A549 (cell line): Measurements from ENCODE around the gene CNP. TPM values are rescaled to one million over a fixed set of nuclear protein-coding genes. Genes with fewer than 3 reads are reported as not detected.

Experiments used
- BHLHE40 ChIP-seq: IDR thresholded peaks from 2 replicates; pipeline ENCODE4 v1.6.1; 2012; ENCODE audit warnings: low read depth, low read length, inconsistent platforms
- CHD4 ChIP-seq: fragments of 200-600 bp; sonication (generic); IDR thresholded peaks from 2 replicates; pipeline ENCODE4 v1.6.1; 2016; ENCODE audit warnings: antibody characterized with exemption, mild to moderate bottlenecking, borderline replicate concordance
- EHF ChIP-seq: fragments of 250-450 bp; sonication (Bioruptor Pico); IDR thresholded peaks from 2 replicates; pipeline ENCODE4 v1.5.0; 2020; ENCODE audit warnings: mild to moderate bottlenecking
- EP300 ChIP-seq, 2 experiments: fragments of >200 bp; sonication (Bioruptor Twin); formaldehyde crosslinking; IDR thresholded peaks; 2 replicates in 1 of 2; 3 replicates in 1 of 2; pipeline ENCODE4 v1.6.1; 2016 to 2017
- ESRRA ChIP-seq: fragments of 150-350 bp; IDR thresholded peaks from 2 replicates; pipeline ENCODE4 v1.6.1; 2014; ENCODE audit warnings: mild to moderate bottlenecking, low read length, borderline replicate concordance
- FOSB ChIP-seq: fragments of 250-450 bp; sonication (Bioruptor Pico); IDR thresholded peaks from 2 replicates; pipeline ENCODE4 v1.5.0; 2020; ENCODE audit warnings: mild to moderate bottlenecking, moderate library complexity
- GATA3 ChIP-seq: IDR thresholded peaks from 2 replicates; pipeline ENCODE4 v1.6.1; 2012; ENCODE audit warnings: borderline replicate concordance
- HEYL ChIP-seq: fragments of 250-450 bp; sonication (Bioruptor Pico); IDR thresholded peaks from 2 replicates; pipeline ENCODE4 v1.8.0; 2021; ENCODE audit warnings: mild to moderate bottlenecking, moderate library complexity
- HOXB5 ChIP-seq: fragments of 250-450 bp; sonication (Bioruptor Pico); IDR thresholded peaks from 2 replicates; pipeline ENCODE4 v1.5.0; 2020; ENCODE audit warnings: mild to moderate bottlenecking, moderate library complexity
- JUNB ChIP-seq: fragments of >200 bp; sonication (Bioruptor Twin); formaldehyde crosslinking; IDR thresholded peaks from 2 replicates; pipeline ENCODE4 v1.6.1; 2016
- MAZ ChIP-seq: fragments of 150-350 bp; IDR thresholded peaks from 2 replicates; pipeline ENCODE4 v1.6.1; 2014; ENCODE audit warnings: antibody characterized with exemption, low read depth, low read length, borderline replicate concordance
- MYC ChIP-seq: IDR thresholded peaks from 2 replicates; pipeline ENCODE4 v1.6.1; 2012; ENCODE audit warnings: mild to moderate bottlenecking, inconsistent platforms, low read length, improper control_type of control experiment, borderline replicate concordance
- NPAS2 ChIP-seq: fragments of 250-450 bp; sonication (Bioruptor Pico); IDR thresholded peaks from 2 replicates; pipeline ENCODE4 v1.8.0; 2022; ENCODE audit warnings: mild to moderate bottlenecking, moderate library complexity, borderline replicate concordance
- POLR2AphosphoS2 ChIP-seq: conservative IDR thresholded peaks from 2 replicates; pipeline ENCODE4 v1.6.1; 2012; ENCODE audit warnings: low read length, improper control_type of control experiment, inconsistent platforms
- RAD21 ChIP-seq, 2 experiments: fragments of >200 bp in 1 of 2; sonication (Bioruptor Twin) in 1 of 2; formaldehyde crosslinking in 1 of 2; IDR thresholded peaks in 1 of 2; conservative IDR thresholded peaks in 1 of 2; 2 replicates in 1 of 2; 3 replicates in 1 of 2; pipeline ENCODE4 v1.6.1; 2012 to 2018; ENCODE audit warnings: inconsistent platforms in 1 of 2
- RNF2 ChIP-seq: fragments of 200-600 bp; sonication (generic); IDR thresholded peaks from 2 replicates; pipeline ENCODE4 v1.6.1; 2016; ENCODE audit warnings: low read depth, mild to moderate bottlenecking, antibody characterized with exemption, moderate library complexity, borderline replicate concordance
- TFCP2L1 ChIP-seq: fragments of 250-450 bp; sonication (Bioruptor Pico); IDR thresholded peaks from 2 replicates; pipeline ENCODE4 v1.5.0; 2021; ENCODE audit warnings: mild to moderate bottlenecking
- TP53 ChIP-seq: fragments of 250-450 bp; sonication (Bioruptor Pico); IDR thresholded peaks from 2 replicates; pipeline ENCODE4 v1.5.0; 2021; ENCODE audit warnings: mild to moderate bottlenecking, moderate library complexity
- ZNF302 ChIP-seq: fragments of 250-450 bp; sonication (Bioruptor Pico); IDR thresholded peaks from 2 replicates; pipeline ENCODE4 v1.9.0; 2021; ENCODE audit warnings: inconsistent platforms, mild to moderate bottlenecking, moderate library complexity
- ZSCAN20 ChIP-seq: fragments of 250-450 bp; sonication (Bioruptor Pico); IDR thresholded peaks from 2 replicates; pipeline ENCODE4 v1.8.0; 2022; ENCODE audit warnings: mild to moderate bottlenecking, moderate library complexity
- polyA plus RNA-seq, 4 experiments: library from polyadenylated mRNA; depleted of rRNA in 3 of 4; stranded (reverse); fragments of >200 nt; fragmentation: RNase III in 1 of 4; extraction: RNeasy Plus Mini Kit Qiagen cat#74134 plus additional on column Dnase treatment in 1 of 4; gene quantifications; 2 replicates in 3 of 4; 3 replicates in 1 of 4; pipeline ENCODE4 v1.2.3, GENCODE V29; 2011 to 2017
- TF ChIP-seq, protein P1 (sequence below): fragments of >200 bp; sonication (Bioruptor Twin); formaldehyde crosslinking; IDR thresholded peaks from 3 replicates; pipeline ENCODE4 v1.6.1; 2016
- TF ChIP-seq, protein P2 (sequence below): IDR thresholded peaks from 2 replicates; pipeline ENCODE4 v1.6.1; 2012
- TF ChIP-seq, protein P3 (sequence below): IDR thresholded peaks from 2 replicates; pipeline ENCODE4 v1.6.1; 2012; ENCODE audit warnings: low read depth, borderline replicate concordance
- TF ChIP-seq, protein P4 (sequence below): fragments of 250-450 bp; sonication (Bioruptor Pico); IDR thresholded peaks from 2 replicates; pipeline ENCODE4 v1.5.0; 2021; ENCODE audit warnings: mild to moderate bottlenecking, moderate library complexity, borderline replicate concordance

The CNP gene
- polyA plus RNA-seq, 2 of the 4 experiments (the other 2 are of a cell fraction): 38.6 to 113 TPM

DNA sequence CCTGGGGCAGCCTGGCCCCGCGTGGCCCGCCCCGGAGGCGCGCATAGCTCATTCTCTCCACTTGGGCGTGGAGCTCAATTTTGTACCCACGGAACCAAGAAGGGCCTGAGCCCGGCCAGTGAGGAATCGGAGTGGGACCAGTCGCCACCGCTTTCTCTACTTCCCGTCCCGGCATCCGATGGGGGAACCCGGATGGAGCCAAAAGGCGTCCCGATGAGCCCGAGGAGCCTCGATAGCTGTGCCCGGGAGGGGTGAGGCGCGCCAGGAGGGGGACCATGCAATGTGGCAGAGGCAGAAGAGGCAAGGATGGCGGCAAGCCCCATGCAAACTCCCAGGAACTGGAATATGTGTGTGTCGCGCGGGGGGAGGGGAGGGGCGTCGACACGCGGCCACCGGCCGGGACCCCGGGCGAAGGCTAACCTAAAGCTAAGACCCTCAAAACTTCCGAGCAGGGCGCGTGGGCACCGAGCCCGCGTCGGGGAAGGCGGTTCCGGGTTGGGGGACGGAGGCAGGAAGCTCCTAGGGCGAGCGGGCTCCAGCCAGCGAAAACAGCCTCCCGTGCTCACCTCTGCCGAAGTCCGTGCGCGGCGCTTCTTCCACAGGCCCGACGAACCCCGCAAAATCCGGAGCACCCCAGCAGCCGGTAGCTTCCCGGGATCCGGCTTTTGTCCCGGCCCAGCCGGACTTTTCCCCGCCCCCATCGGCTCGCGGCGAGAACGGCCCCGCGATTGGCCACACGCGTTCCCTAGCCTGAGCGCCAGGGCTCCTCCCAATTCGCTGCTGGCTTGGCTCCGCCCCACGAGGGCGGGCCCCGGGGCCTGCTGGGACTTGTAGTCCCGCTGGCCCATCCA is 48.1 kb upstream of the CNP start, which contains the start of gene ACLY (continued):
- TF ChIP-seq NPAS2 (CRISPR knock-in tag) (no peak), HEYL (CRISPR knock-in tag) (no peak), HOXB5 (CRISPR knock-in tag) (no peak), EP300 (IDR thresholded peaks at IDR 0.05) (no peak), RAD21 (conservative IDR thresholded peaks at IDR 0.05 in 1 of 2, IDR thresholded peaks at IDR 0.05 in 1 of 2) (0 out of 5 replicates have a peak, but pooled peaks of 1 of the 2 experiments have one; percentile 33), TFCP2L1 (no peak), MAZ (no peak), ZNF302 (no peak), JUNB (no peak), POLR2AphosphoS2 (no peak), MYC (no peak; the same call in 1 of the 2 replicates), BHLHE40 (no peak), TP53 (no peak), ESRRA (no peak), GATA3 (peak; percentile 9; the same call in 1 of the 2 replicates), EHF (CRISPR knock-in tag) (no peak), ZSCAN20 (CRISPR knock-in tag) (no peak), RNF2 (no peak), CHD4 (no peak), FOSB (no peak)
- TF ChIP-seq, protein P1, sequence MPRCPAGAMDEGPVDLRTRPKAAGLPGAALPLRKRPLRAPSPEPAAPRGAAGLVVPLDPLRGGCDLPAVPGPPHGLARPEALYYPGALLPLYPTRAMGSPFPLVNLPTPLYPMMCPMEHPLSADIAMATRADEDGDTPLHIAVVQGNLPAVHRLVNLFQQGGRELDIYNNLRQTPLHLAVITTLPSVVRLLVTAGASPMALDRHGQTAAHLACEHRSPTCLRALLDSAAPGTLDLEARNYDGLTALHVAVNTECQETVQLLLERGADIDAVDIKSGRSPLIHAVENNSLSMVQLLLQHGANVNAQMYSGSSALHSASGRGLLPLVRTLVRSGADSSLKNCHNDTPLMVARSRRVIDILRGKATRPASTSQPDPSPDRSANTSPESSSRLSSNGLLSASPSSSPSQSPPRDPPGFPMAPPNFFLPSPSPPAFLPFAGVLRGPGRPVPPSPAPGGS: peak; percentile 97
- TF ChIP-seq, protein P2, sequence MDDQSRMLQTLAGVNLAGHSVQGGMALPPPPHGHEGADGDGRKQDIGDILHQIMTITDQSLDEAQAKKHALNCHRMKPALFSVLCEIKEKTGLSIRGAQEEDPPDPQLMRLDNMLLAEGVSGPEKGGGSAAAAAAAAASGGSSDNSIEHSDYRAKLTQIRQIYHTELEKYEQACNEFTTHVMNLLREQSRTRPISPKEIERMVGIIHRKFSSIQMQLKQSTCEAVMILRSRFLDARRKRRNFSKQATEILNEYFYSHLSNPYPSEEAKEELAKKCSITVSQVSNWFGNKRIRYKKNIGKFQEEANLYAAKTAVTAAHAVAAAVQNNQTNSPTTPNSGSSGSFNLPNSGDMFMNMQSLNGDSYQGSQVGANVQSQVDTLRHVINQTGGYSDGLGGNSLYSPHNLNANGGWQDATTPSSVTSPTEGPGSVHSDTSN: peak; percentile 83; the same call in 1 of the 2 replicates
- TF ChIP-seq, protein P3, sequence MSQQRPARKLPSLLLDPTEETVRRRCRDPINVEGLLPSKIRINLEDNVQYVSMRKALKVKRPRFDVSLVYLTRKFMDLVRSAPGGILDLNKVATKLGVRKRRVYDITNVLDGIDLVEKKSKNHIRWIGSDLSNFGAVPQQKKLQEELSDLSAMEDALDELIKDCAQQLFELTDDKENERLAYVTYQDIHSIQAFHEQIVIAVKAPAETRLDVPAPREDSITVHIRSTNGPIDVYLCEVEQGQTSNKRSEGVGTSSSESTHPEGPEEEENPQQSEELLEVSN: no peak
- TF ChIP-seq, protein P4, sequence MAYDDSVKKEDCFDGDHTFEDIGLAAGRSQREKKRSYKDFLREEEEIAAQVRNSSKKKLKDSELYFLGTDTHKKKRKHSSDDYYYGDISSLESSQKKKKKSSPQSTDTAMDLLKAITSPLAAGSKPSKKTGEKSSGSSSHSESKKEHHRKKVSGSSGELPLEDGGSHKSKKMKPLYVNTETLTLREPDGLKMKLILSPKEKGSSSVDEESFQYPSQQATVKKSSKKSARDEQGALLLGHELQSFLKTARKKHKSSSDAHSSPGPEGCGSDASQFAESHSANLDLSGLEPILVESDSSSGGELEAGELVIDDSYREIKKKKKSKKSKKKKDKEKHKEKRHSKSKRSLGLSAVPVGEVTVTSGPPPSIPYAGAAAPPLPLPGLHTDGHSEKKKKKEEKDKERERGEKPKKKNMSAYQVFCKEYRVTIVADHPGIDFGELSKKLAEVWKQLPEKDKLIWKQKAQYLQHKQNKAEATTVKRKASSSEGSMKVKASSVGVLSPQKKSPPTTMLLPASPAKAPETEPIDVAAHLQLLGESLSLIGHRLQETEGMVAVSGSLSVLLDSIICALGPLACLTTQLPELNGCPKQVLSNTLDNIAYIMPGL (CRISPR knock-in tag): no peak
